HepG2 (cell line): Measurements from ENCODE around the gene IFT172. TPM values are rescaled to one million over a fixed set of nuclear protein-coding genes. Genes with fewer than 3 reads are reported as not detected.

Experiments
- ARID2 ChIP-seq: sonication (generic); formaldehyde crosslinking; IDR thresholded peaks from 2 replicates; pipeline ENCODE4 v1.8.1; 2022; ENCODE audit warnings: mild to moderate bottlenecking, missing genetic modification reagents, borderline replicate concordance
- BCL6 ChIP-seq: IDR thresholded peaks from 2 replicates; pipeline ENCODE4 v1.6.1; 2016; ENCODE audit warnings: missing genetic modification reagents, missing compliant biosample characterization
- CC2D1A ChIP-seq: sonication (generic); formaldehyde crosslinking; IDR thresholded peaks from 2 replicates; pipeline ENCODE4 v1.8.1; 2023; ENCODE audit warnings: mild to moderate bottlenecking, missing genetic modification reagents
- NFYC ChIP-seq: IDR thresholded peaks from 2 replicates; pipeline ENCODE4 v1.6.1; 2016; ENCODE audit warnings: missing genetic modification reagents, missing compliant biosample characterization
- TEAD2 ChIP-seq: sonication (generic); formaldehyde crosslinking; IDR thresholded peaks from 2 replicates; pipeline ENCODE4 v1.9.0; 2021; ENCODE audit warnings: missing genetic modification reagents
- ZNF225 ChIP-seq: sonication (generic); formaldehyde crosslinking; IDR thresholded peaks from 2 replicates; pipeline ENCODE4 v1.4.0; 2020; ENCODE audit warnings: mild to moderate bottlenecking, missing genetic modification reagents
- ZNF274 ChIP-seq: sonication (generic); formaldehyde crosslinking; IDR thresholded peaks from 2 replicates; pipeline ENCODE4 v1.5.1; 2020; ENCODE audit warnings: mild to moderate bottlenecking, missing genetic modification reagents
- ZNF451 ChIP-seq: sonication (generic); formaldehyde crosslinking; IDR thresholded peaks from 2 replicates; pipeline ENCODE4 v1.5.0; 2020; ENCODE audit warnings: mild to moderate bottlenecking, missing genetic modification reagents
- ZNF788 ChIP-seq: sonication (generic); formaldehyde crosslinking; IDR thresholded peaks from 2 replicates; pipeline ENCODE4 v1.5.0; 2020; ENCODE audit warnings: mild to moderate bottlenecking, missing genetic modification reagents, borderline replicate concordance
- ZNF839 ChIP-seq: sonication (generic); formaldehyde crosslinking; IDR thresholded peaks from 2 replicates; pipeline ENCODE4 v1.4.0; 2020; ENCODE audit warnings: missing genetic modification reagents, mild to moderate bottlenecking, borderline replicate concordance
- polyA plus RNA-seq, 8 experiments: library from polyadenylated mRNA; depleted of rRNA in 3 of 8; stranded (reverse) in 7 of 8; unstranded in 1 of 8; fragments of >200 nt; fragmentation: Illumina TruSeq in 4 of 8; extraction: Trizol in 4 of 8; gene quantifications; 2 replicates each; pipeline versions ENCODE4 v1.2.1 to v1.2.3, GENCODE V29; 2011 to 2016; ENCODE audit warnings: low read depth in 4 of 8, missing spikeins in 1 of 8, mixed read lengths in 1 of 8; ENCODE audit not compliant: insufficient read depth in 1 of 8
- total RNA-seq, 5 experiments: library from RNA; depleted of rRNA; stranded (reverse); fragments of >200 nt; fragmentation: Illumina TruSeq; extraction: Trizol; gene quantifications; 2 replicates each; pipeline ENCODE4 v1.2.3, GENCODE V29; 2016; ENCODE audit warnings: low read depth in 1 of 5
- TF ChIP-seq, protein P1 (sequence below): IDR thresholded peaks from 2 replicates; pipeline ENCODE4 v1.6.1; 2016; ENCODE audit warnings: mild to moderate bottlenecking
- TF ChIP-seq, protein P2 (sequence below): sonication (generic); formaldehyde crosslinking; IDR thresholded peaks from 2 replicates; pipeline ENCODE4 v1.4.0; 2020; ENCODE audit warnings: missing genetic modification reagents, mild to moderate bottlenecking, borderline replicate concordance
- TF ChIP-seq, protein P3 (sequence below): sonication (generic); formaldehyde crosslinking; IDR thresholded peaks from 2 replicates; pipeline ENCODE4 v1.5.0; 2020; ENCODE audit warnings: mild to moderate bottlenecking, missing genetic modification reagents, borderline replicate concordance
- TF ChIP-seq, protein P4 (sequence below): IDR thresholded peaks from 2 replicates; pipeline ENCODE4 v1.6.1; 2016; ENCODE audit warnings: low read depth, missing genetic modification reagents, missing compliant biosample characterization

Gene IFT172
- total and polyA plus RNA-seq, 2 of the 13 experiments (the other 11 are each of a cell fraction or from before 2014, with no cell fraction given), result 21.6 to 35.7 TPM

DNA sequence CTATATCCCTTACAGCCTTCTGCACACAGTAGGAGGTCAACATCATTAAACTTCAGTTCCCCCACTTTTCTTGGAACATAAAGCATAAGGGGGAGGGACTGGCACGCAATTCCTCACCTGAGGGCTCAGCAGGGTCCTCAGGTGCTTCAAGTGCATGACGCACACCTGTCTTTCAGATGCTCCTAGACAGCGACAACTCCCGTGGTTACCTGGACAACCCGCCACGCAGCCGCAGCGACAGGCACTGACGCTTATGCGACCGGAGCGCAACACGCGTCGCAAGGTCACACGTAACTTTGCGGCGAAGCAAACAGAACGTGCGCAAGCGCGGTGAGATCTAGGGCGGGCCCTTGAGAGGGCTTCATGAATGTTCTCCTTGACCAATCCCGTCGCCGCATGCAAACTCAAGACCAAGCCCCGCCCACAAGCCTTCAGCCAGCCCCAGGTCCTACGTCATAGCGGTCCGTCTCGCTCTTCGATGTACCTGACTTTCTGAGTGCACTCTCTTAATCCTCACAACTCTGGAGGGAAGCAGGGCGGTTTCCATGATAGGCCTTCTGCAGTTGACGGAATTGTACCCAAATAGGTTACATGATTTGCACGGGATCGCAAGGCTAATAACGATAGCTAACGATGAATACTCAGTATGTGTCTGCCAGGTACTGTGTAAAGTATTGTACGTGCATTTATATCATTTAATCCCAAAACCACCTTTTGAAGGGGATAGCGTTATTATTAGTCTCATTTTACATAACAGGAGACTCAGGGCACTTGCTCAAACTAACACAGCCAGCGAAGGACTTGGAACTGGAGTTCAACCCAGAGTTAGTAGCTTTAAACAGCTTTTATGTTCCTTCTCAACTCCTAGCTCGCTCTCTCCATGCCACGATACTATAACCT lies at the start of gene IFT172 (continued):
- TF ChIP-seq, protein P1, sequence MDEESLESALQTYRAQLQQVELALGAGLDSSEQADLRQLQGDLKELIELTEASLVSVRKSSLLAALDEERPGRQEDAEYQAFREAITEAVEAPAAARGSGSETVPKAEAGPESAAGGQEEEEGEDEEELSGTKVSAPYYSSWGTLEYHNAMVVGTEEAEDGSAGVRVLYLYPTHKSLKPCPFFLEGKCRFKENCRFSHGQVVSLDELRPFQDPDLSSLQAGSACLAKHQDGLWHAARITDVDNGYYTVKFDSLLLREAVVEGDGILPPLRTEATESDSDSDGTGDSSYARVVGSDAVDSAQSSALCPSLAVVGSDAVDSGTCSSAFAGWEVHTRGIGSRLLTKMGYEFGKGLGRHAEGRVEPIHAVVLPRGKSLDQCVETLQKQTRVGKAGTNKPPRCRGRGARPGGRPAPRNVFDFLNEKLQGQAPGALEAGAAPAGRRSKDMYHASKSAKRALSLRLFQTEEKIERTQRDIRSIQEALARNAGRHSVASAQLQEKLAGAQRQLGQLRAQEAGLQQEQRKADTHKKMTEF, result peak; percentile 80
- TF ChIP-seq ZNF274 (CRISPR knock-in tag) (peak; percentile 84), ZNF839 (peak; percentile 57; the same call in 1 of the 2 replicates), ARID2 (CRISPR knock-in tag) (0 out of 2 replicates have a peak, but pooled peaks have one; percentile 65), TEAD2 (CRISPR knock-in tag) (no peak), ZNF788 (CRISPR knock-in tag) (peak; percentile 92; the same call in 1 of the 2 replicates), CC2D1A (CRISPR knock-in tag) (0 out of 2 replicates have a peak, but pooled peaks have one; percentile 26), NFYC (CRISPR knock-in tag) (peak; percentile 75), ZNF225 (CRISPR knock-in tag) (peak; percentile 93), BCL6 (CRISPR knock-in tag) (peak; percentile 82), ZNF451 (CRISPR knock-in tag) (peak; percentile 81; the same call in 1 of the 2 replicates)
- TF ChIP-seq, protein P2, sequence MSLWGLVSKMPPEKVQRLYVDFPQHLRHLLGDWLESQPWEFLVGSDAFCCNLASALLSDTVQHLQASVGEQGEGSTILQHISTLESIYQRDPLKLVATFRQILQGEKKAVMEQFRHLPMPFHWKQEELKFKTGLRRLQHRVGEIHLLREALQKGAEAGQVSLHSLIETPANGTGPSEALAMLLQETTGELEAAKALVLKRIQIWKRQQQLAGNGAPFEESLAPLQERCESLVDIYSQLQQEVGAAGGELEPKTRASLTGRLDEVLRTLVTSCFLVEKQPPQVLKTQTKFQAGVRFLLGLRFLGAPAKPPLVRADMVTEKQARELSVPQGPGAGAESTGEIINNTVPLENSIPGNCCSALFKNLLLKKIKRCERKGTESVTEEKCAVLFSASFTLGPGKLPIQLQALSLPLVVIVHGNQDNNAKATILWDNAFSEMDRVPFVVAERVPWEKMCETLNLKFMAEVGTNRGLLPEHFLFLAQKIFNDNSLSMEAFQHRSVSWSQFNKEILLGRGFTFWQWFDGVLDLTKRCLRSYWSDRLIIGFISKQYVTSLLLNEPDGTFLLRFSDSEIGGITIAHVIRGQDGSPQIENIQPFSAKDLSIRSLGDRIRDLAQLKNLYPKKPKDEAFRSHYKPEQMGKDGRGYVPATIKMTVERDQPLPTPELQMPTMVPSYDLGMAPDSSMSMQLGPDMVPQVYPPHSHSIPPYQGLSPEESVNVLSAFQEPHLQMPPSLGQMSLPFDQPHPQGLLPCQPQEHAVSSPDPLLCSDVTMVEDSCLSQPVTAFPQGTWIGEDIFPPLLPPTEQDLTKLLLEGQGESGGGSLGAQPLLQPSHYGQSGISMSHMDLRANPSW (CRISPR knock-in tag), result peak; percentile 81; the same call in 1 of the 2 replicates
- TF ChIP-seq, protein P3, sequence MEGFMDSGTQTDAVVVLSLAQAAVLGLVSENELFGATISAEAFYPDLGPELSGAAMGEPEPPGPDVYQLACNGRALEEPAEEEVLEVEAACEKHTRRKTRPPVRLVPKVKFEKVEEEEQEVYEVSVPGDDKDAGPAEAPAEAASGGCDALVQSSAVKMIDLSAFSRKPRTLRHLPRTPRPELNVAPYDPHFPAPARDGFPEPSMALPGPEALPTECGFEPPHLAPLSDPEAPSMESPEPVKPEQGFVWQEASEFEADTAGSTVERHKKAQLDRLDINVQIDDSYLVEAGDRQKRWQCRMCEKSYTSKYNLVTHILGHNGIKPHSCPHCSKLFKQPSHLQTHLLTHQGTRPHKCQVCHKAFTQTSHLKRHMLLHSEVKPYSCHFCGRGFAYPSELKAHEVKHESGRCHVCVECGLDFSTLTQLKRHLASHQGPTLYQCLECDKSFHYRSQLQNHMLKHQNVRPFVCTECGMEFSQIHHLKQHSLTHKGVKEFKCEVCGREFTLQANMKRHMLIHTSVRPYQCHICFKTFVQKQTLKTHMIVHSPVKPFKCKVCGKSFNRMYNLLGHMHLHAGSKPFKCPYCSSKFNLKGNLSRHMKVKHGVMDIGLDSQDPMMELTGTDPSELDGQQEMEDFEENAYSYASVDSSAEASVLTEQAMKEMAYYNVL (CRISPR knock-in tag), result no peak; the same call in 1 of the 2 replicates
- TF ChIP-seq, protein P4, sequence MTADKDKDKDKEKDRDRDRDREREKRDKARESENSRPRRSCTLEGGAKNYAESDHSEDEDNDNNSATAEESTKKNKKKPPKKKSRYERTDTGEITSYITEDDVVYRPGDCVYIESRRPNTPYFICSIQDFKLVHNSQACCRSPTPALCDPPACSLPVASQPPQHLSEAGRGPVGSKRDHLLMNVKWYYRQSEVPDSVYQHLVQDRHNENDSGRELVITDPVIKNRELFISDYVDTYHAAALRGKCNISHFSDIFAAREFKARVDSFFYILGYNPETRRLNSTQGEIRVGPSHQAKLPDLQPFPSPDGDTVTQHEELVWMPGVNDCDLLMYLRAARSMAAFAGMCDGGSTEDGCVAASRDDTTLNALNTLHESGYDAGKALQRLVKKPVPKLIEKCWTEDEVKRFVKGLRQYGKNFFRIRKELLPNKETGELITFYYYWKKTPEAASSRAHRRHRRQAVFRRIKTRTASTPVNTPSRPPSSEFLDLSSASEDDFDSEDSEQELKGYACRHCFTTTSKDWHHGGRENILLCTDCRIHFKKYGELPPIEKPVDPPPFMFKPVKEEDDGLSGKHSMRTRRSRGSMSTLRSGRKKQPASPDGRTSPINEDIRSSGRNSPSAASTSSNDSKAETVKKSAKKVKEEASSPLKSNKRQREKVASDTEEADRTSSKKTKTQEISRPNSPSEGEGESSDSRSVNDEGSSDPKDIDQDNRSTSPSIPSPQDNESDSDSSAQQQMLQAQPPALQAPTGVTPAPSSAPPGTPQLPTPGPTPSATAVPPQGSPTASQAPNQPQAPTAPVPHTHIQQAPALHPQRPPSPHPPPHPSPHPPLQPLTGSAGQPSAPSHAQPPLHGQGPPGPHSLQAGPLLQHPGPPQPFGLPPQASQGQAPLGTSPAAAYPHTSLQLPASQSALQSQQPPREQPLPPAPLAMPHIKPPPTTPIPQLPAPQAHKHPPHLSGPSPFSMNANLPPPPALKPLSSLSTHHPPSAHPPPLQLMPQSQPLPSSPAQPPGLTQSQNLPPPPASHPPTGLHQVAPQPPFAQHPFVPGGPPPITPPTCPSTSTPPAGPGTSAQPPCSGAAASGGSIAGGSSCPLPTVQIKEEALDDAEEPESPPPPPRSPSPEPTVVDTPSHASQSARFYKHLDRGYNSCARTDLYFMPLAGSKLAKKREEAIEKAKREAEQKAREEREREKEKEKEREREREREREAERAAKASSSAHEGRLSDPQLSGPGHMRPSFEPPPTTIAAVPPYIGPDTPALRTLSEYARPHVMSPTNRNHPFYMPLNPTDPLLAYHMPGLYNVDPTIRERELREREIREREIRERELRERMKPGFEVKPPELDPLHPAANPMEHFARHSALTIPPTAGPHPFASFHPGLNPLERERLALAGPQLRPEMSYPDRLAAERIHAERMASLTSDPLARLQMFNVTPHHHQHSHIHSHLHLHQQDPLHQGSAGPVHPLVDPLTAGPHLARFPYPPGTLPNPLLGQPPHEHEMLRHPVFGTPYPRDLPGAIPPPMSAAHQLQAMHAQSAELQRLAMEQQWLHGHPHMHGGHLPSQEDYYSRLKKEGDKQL (CRISPR knock-in tag), result peak; percentile 46; the same call in 1 of the 2 replicates
